ENCODE data around the gene GCLM. TPM values are rescaled to one million over a fixed set of nuclear protein-coding genes. Genes with fewer than 3 reads are reported as not detected.

The GCLM gene
- total and polyA plus RNA-seq, 2 of the 4 experiments (the other 2 are of a cell fraction), result 15.5 to 20.1 TPM

GRCh38 chr1:93905734-93906133 lies 3.5 kb downstream of the GCLM start:
- Histone ChIP-seq H4K91ac (ENCODE audit: insufficient read depth, low read depth, low read length) (no peak overlapping the region), H3K4me2 (ENCODE audit: low read depth, low read length) (peak overlapping the region; percentile 20)

More at GRCh38 chr1:93905734-93906133, 3.5 kb downstream of the GCLM start:
- dilution Hi-C loops (cut with HindIII; ENCODE audit: low sequenced_read_pairs, unreplicated experiment) (no loop called here), in situ Hi-C loops (cut with MboI; ENCODE audit: low sequenced_read_pairs) (no loop called here), intact Hi-C loops (cut with micrococcal nuclease) (loop anchor here (10.0 kb wide), 2 partner anchors 329 to 899 kb away; partner anchors contain the start of gene ARHGAP29)
- Histone ChIP-seq H2BK5ac (ENCODE audit: low read depth, low read length, poor library complexity, severe bottlenecking) (no peak overlapping the region), H3K14ac (replicated peaks; ENCODE audit: low read depth, low read length) (no peak overlapping the region), H2BK120ac (ENCODE audit: low read depth, low read length) (no peak overlapping the region), H3K27ac (ENCODE audit: insufficient read depth, low read length) (no peak overlapping the region), H2AK5ac (ENCODE audit: low read depth, low read length) (no peak overlapping the region), H3K79me1 (ENCODE audit: low read depth in 1 of 2, low read length in 2 of 2) (peaks cover 10 to 60% of the 10 kb centered on the region in 2 experiments; a peak in 3 of 4 replicates), H3K27me3 (ENCODE audit: control insufficient read depth, insufficient read depth, low read length) (no peaks in the 10 kb centered on the region), H3K4ac (ENCODE audit: low read depth, low read length) (no peak overlapping the region), H3K9ac (ENCODE audit: low read depth, low read length) (no peak overlapping the region), H3K36me3 (ENCODE audit: control insufficient read depth, insufficient read depth, low read length) (peaks cover 4% of the 10 kb centered on the region), H3K18ac (ENCODE audit: low read depth, low read length) (no peak overlapping the region), H2AK9ac (replicated peaks; ENCODE audit: low read depth, low read length, poor library complexity) (no peak overlapping the region), H3K23ac (ENCODE audit: low read depth, low read length) (no peak overlapping the region), H2AFZ (replicated peaks; ENCODE audit: low read length, poor library complexity) (no peak overlapping the region), H3K56ac (ENCODE audit: extremely low read depth, insufficient read depth, low read length) (no peak overlapping the region), H4K20me1 (ENCODE audit: insufficient read depth, low read length) (peaks cover 47% of the 10 kb centered on the region; the same call in 1 of the 2 replicates), H2BK20ac (ENCODE audit: low read depth, low read length) (no peak overlapping the region), H3K9me3 (ENCODE audit: control insufficient read depth, insufficient read depth, low read length) (no peaks in the 10 kb centered on the region), H3K4me3 (ENCODE audit: insufficient read depth, low read depth, low read length) (no peak overlapping the region), H3K9me1 (ENCODE audit: insufficient read depth, low read length) (peaks cover 3% of the 10 kb centered on the region; the same call in 1 of the 2 replicates), H2BK15ac (ENCODE audit: low read depth, low read length) (no peak overlapping the region), H3K4me1 (ENCODE audit: control insufficient read depth, insufficient read depth, low read length) (peaks cover 4% of the 10 kb centered on the region), H4K5ac (ENCODE audit: low read depth, low read length) (no peak overlapping the region), H4K8ac (ENCODE audit: low read depth in 2 of 2, low read length in 2 of 2) (no peak overlapping the region)
- CTCF ChIA-PET, result no interaction called here
- DNase-seq (peak; percentile 62), ATAC-seq (ENCODE audit: low read depth) (no peak)
- no TSS peak for BruUV-seq (replicated peaks)
- POLR2A ChIA-PET (ENCODE audit: unreplicated experiment), result no interaction called here
- WGBS, 2 experiments (ENCODE audit: extremely low coverage in 2 of 2, insufficient read length in 1 of 2), result no CpG with 5 or more reads among the region's 2 CpGs
- TF ChIP-seq MXI1 (IDR thresholded peaks at IDR 0.05; ENCODE audit: borderline replicate concordance, low read depth, low read length) (no peak), CEBPB (IDR thresholded peaks at IDR 0.05; ENCODE audit: low read depth, low read length) (peak; percentile 73), CHD1 (IDR thresholded peaks at IDR 0.05; ENCODE audit: low read depth, low read length) (no peak), FOS (IDR thresholded peaks at IDR 0.05; ENCODE audit: low read depth, low read length) (peak; percentile 34; the same call in 1 of the 2 replicates), MAFK (IDR thresholded peaks at IDR 0.05; ENCODE audit: low read depth, low read length) (no peak)
